ENCODE results near the gene TLR10.

DNA sequence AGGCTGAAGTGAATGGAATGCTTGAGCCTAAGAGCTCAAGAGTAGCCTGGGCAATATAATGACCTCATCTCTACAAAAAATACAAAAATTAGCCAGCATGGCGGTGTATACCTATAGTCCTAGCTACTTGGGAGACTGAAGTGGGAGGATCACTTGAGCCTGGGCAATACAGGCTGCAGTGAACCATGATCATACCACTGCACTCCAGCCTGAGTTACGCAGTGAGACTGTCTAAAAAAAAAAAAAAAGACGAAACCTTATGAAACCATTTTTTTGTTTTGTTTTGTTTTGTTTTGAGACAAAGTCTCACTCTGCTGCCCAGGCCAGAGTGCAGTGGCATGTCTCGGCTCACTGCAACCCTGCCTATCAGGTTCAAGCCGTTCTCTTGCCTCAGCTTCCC is 36.9 kb downstream of the TLR10 start:
- TF ChIP-seq, protein P1, sequence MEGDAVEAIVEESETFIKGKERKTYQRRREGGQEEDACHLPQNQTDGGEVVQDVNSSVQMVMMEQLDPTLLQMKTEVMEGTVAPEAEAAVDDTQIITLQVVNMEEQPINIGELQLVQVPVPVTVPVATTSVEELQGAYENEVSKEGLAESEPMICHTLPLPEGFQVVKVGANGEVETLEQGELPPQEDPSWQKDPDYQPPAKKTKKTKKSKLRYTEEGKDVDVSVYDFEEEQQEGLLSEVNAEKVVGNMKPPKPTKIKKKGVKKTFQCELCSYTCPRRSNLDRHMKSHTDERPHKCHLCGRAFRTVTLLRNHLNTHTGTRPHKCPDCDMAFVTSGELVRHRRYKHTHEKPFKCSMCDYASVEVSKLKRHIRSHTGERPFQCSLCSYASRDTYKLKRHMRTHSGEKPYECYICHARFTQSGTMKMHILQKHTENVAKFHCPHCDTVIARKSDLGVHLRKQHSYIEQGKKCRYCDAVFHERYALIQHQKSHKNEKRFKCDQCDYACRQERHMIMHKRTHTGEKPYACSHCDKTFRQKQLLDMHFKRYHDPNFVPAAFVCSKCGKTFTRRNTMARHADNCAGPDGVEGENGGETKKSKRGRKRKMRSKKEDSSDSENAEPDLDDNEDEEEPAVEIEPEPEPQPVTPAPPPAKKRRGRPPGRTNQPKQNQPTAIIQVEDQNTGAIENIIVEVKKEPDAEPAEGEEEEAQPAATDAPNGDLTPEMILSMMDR (IDR thresholded peaks at IDR 0.05; ENCODE audit: extremely low read depth in 1 of 2, insufficient read depth in 1 of 2, low read depth in 1 of 2, low read length in 2 of 2) = no peak
- TF ChIP-seq POLR2AphosphoS5 (IDR thresholded peaks at IDR 0.05; ENCODE audit: insufficient read depth, low read depth, low read length) (no peak), EZH2 (IDR thresholded peaks at IDR 0.05; ENCODE audit: borderline replicate concordance, low read depth, low read length, severe bottlenecking) (no peak), POLR2A (IDR thresholded peaks at IDR 0.05; ENCODE audit: low read depth, low read length) (no peak), GATA2 (IDR thresholded peaks at IDR 0.05; ENCODE audit: insufficient read depth, insufficient read length, low read depth, low read length) (no peak), JUN (IDR thresholded peaks at IDR 0.05; ENCODE audit: borderline replicate concordance, insufficient read depth, insufficient read length, low read depth) (no peak)
- TF ChIP-seq, protein P2, sequence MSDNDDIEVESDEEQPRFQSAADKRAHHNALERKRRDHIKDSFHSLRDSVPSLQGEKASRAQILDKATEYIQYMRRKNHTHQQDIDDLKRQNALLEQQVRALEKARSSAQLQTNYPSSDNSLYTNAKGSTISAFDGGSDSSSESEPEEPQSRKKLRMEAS (IDR thresholded peaks at IDR 0.05; ENCODE audit: insufficient read depth, insufficient read length) = no peak

Measured in endothelial cell of umbilical vein (primary cell).